ENCODE results near the gene ASCL2.

ASCL2 gene

DNA sequence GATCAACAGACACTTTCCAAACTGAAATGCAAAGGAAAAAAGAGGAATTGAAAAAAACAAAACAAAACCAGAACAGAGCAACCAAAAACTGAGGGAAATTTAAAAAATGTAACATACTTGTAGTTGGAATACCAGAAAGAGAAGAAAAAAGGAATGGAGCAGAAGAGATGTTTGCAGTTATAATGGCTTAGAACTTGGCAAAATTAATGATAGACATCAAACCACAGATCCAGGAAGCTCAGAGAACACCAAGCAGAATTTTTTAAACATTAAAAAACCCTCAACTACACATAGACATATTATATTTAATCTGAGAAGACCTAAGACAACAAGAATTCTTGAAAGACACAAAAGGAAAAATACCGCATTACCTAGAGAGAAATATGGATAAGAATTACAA lies 46.1 kb downstream of the ASCL2 start:
- DNase-seq (ENCODE audit: low spot score) = no peak

DNA sequence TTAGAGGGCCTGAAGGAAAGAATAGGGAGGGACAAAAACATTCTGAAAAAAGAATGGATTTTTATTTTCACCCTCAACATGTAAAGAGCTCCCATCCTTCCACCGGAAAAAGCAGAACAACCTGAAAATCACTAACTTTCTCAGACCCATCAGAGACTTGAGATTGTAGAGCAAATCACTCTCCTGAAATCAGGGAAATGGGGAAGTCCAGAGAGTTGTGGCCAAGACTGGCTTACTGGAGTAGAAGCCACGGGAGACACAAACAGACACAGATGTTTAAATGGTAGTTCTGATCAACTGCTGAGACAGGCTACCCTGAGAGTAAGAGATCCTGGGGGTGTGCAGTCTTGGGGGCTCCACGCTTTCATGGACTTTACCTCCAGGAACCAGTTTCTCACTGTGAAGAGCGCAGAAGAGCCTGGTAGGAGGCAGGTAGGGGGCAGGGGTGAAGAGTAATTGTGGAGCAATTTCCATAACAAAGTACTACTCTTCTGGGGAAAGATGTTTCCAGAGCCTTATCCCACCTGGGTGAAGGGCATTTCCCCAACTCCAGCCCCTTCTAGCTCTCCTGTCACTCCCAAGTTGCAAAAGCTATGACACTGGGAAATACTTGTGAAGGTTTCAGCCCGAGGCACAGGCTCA lies 47.1 kb downstream of the ASCL2 start:
- DNase-seq (ENCODE audit: low spot score) = no peak

DNA sequence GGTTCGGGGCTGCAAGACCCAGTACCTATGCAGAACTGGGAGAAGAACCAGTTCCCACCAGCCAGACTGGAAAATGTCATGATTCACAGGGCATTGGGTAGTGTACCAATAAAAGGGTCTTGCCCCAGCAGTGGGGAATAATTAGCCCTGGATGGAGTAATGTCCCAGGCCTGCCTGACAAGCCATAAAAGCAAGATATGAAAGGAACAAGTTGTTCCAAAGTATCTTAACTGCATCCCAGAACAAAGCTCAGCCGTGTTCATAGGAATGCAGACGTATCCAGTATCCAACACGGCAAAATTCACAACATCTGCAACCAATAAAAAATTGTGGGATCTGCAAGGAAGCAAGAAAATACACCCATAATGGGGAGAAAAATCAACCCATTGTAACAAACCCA lies 47.9 kb downstream of the ASCL2 start:
- DNase-seq (ENCODE audit: low spot score) = no peak

DNA sequence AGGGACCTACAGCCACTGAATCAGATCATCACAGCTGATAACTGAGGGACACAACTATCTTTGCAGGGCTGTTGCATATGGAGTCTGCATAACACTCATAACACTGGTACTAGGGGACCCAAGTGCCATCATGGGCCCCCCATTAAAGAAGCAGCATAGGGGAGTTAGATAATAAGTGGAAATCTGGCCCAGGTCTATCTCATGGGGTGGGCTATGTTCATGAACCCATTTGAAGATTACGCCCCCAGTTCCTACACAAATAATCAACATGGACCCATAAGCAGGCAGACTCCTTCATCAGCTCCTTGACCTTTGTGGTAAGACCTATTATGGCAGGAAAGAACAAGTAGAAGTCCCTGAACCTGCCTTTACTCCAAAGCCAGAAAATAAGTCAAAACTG lies 48.8 kb downstream of the ASCL2 start:
- DNase-seq (ENCODE audit: low spot score) = no peak

DNA sequence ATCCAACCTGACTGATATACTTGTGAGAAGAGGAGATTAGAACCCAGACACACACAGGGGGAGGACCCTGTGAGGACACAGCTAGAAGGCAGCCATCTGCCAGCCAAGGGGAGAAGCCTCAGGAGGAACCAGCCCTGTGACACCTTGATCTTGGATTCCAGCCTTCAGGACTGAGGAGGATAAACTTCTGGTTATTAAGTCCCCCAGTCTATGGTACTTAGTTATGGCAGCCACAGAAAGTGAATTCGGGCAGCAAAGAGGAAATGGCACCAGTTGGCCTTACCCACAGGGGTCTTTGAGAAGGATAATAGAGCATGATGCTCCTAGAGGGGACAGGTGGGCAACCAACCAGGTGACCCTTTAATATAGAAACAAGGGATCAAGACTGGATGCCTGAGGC lies 49.4 kb downstream of the ASCL2 start:
- no peak for DNase-seq (ENCODE audit: low spot score)

DNA sequence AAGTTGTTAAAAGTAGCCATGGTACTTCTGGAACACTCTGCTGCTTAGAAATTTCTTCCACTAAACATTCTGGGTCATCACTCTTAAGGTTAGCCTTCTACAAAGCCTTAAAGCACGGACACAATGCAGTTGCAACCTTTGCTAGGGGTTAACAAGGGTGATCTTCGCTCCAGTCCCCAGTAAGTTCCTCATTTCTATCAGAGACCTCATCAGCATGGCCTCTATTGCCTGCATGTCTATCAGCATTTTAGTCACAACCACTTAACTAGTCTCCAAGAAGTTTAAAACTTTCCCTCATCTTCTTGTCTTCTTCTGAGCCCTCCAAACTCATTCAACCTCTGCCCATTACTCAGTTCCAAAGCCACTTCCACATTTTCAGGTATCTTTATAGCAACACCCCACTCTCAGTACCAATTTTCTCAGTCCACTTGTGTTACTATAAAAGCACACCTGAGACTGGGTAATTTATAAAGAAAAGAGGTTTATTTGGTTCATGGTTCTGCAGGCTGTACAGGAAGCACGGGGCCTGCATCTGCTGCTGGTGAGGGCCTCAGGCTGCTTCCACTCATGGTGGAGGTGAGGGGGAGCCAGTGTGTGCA lies 50.1 kb downstream of the ASCL2 start:
- DNase-seq (ENCODE audit: low spot score) = no peak

DNA sequence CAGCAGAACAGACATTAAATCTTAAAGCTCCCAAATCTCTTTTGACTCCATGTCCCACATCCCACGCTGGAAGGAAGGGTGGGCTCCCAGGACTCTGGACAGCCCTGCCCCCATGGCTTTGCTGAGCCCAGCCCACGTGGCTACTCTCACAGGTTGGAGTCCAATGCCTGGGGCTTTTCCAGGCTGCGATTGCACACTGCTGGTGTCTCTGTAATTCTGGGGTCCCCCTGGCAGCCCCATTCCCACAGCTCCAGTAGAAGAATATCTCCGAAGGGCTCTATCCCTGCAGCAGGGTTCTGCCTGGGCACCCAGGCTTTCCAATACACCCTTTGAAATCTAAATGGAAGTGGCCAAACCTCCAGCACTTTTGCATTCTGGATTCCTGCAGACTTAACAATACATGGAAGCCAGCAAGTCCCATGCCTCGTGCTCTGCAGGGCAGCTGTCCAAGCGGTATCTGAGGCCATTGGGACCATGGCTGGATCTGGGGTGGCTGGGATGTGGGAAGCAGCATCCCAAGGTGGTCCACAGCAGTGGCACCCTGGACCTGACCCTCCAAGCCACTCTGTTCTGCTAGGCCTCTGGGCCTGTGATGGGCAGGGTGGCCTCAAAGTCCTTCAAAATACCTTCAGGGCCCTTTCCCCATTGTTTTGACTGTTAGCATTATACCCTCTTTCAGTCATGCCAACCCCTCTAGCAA lies 50.9 kb downstream of the ASCL2 start:
- no peak for DNase-seq (ENCODE audit: low spot score)

All from LoVo (cell line).